Measurements from ENCODE around the gene CENPL.
A peak's percentile ranks its signal among the peaks of the same experiment; 100 is the strongest.
"Not testable (repeated sequence)": the region's sequence is repeated elsewhere in the genome, so short reads cannot be mapped to it uniquely, and the experiment has no call there.

CENPL gene, protein sequence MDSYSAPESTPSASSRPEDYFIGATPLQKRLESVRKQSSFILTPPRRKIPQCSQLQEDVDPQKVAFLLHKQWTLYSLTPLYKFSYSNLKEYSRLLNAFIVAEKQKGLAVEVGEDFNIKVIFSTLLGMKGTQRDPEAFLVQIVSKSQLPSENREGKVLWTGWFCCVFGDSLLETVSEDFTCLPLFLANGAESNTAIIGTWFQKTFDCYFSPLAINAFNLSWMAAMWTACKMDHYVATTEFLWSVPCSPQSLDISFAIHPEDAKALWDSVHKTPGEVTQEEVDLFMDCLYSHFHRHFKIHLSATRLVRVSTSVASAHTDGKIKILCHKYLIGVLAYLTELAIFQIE

DNA sequence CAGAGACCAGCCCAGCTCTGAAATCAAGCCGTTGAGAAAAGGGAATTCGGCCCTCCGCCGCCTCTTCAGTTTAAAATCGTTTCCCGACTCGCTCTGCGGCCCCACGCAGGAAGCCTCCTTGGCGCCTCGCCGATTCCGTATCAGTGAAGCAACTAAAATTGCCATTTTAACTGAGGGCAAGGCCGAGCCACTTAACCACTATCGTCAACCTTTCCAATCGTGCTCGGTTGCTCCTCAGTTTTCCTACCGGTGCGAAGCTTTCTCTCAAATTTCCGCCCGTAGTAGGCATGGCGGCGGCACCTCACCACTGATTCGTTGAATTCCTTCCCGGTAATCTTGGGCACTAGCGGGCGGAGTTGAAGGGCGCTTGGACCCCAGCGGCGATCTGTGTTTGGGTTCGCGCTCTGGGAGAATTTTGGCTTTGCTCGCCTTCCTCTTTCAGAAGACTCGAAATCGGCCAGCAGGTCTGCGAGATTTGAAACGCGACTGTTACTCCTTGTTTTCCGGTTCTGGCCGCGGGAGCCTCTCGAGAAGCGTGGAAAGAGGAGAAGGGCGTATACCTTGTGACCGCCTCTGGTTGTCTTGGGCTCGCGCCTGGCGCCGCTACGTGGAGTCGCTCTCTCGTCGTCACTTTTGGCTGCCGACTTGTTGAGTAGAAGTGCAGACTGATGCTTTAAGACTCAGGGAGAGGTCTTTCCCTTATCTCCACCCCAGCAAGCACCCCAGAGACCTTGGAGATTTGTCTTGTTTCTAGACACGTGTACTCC, at the start of gene CENPL, which contains the start of gene DARS2:
CENPL (minus strand) TSS at position 569 of the 767 bp plus-strand sequence. CDS start 13,584 bp downstream, outside the sequence.
DARS2 (plus strand) TSS at position 359 of the 767 bp plus-strand sequence. CDS start 557 bp downstream, outside the sequence.
- peak; percentile 81 for DNase-seq (ENCODE audit: low read depth)

DNA sequence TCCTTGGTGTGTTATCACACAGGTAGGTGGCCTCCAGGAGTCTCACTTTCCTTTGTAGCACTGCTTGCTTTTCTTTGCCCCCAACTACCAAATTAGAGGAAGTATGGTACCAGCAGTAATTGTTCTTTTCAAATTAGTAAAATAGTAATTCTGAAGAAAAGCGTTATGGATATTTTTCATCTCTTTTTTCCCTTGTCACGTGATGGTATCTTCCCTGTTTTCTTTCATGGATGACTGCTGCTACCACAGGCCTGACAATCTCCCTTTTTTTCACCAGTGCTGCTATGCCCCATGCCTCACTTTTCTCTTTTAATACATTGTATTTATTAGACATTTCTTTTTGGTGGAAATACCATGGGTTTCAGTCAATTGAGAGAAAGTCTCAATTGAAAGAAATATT, 46.8 kb upstream of the CENPL start:
- no peak for DNase-seq (ENCODE audit: low read depth)

DNA sequence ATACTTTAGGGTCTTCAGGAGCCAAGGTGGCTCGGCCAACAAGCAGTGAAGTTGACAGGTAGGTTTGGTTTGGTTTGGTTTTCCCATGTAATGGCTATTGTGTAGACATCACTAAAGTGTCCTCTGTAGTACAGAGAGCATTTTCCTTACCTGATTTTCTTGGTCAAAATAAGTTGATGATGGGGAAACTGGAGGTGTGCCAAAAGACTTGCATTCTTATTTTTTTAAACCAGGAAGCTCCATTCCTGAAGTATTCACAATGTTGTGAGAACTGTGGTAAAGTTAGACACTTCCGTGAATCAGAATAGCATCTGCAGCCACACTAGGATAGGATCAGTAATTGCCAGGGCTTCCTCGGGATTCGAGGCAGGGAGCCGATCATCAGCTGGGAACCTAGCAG, 46.4 kb upstream of the CENPL start:
- no peak for DNase-seq (ENCODE audit: low read depth)

DNA sequence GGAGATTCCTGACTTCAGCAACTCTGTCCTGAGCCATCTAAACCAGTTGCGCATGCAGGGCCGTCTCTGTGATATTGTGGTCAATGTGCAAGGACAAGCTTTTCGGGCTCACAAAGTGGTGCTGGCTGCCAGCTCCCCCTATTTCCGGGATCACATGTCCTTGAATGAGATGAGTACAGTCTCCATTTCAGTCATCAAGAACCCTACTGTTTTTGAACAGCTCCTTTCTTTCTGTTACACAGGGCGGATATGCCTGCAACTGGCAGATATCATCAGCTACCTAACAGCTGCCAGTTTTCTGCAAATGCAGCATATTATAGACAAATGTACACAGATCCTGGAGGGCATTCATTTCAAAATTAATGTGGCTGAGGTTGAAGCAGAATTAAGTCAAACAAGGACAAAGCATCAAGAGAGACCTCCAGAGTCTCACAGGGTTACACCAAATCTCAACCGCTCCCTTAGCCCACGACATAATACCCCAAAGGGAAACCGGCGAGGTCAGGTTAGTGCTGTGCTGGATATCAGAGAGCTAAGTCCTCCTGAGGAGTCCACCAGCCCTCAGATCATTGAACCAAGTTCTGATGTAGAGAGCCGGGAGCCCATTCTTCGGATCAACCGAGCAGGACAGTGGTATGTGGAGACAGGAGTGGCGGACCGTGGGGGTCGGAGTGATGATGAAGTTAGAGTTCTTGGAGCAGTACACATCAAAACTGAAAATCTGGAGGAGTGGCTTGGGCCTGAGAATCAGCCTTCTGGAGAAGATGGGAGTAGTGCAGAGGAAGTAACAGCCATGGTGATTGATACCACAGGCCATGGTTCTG, 45.8 kb upstream of the CENPL start:
- no peak for DNase-seq (ENCODE audit: low read depth)

DNA sequence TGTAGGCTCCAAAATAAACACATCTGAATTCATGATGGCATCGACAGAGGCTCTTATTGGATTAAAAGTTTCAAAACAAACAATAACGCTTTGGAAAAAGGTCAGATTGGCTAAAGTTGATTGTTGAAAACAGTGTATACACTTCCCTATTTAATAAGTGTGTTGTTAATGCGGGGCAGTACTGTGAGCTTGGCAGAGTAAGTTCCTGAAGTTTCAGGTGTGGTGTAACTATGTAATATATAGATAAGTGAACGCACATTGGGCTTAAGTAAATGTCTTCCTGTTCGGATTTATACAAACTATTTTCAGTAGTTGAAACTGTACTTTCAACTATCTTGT, 44.3 kb upstream of the CENPL start:
- no peak for DNase-seq (ENCODE audit: low read depth)

DNA sequence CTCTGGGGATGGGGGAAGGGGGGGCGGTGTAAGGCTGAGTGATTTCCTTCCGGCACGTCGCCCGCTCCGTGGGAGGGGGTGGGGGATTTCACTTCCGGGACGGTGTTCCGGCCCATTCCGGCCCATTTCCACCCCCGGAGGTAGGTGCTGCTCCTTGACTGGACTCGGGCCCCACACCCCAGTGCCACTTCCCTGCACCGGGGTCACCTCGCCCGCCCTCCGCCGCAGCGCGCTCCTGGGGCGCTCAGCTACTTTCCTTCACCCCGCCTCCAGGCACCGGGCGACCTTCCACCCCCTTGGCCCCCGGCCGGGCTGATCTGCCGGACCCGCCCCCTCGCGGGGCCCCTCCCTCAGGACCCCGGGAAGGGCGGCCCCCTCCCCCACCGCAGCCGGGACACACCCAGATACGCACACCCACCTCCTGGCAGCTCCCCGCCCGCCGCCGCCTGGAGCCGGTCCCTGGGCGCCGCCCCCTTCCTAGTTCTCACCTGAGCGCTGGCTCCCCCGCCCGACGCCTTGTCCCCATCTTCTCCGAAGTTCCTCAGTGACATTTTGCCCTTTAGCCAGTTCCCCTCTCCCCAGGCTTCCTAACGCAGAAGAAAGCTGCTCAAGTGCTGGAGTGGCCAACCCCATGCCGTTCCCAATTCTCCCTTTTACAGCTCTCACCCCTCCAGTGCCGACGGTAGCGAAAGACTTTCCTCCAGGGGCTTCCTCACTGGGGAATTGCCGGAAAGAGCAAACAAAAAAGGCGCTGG, 43.8 kb upstream of the CENPL start, which contains the start of gene ZBTB37:
ZBTB37 (plus strand) TSS at position 115 of the 755 bp plus-strand sequence. CDS start 1,846 bp downstream, outside the sequence.
- DNase-seq (ENCODE audit: low read depth): peak; percentile 89

DNA sequence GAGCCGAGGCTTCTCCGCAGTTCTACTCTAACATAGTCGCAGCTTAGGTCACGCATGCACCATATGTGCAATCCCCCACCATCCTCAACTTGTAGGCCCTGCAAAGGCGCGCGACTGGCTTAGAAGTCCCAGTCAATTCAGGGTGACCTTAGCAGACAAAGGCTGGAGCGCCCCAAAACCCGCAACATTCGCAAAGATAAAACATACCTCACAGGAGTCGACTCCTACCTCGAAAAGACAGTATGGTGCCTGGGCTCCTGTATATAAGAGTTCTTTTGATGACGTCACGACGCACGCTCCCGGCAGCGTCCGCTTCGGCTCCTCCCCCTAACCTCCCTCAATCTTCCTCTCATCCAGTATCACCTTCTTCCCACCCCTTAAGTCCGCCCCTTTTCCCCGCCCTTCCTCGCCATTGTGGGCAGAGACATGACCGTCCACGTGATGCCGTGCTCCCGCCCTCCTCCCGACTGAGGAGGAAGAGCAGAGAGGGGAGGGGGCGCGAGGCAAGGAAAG, 43.1 kb upstream of the CENPL start, which contains the start of gene GAS5:
GAS5 (minus strand) TSS at position 237 of the 513 bp plus-strand sequence.
- peak; percentile 98 for DNase-seq (ENCODE audit: low read depth)

DNA sequence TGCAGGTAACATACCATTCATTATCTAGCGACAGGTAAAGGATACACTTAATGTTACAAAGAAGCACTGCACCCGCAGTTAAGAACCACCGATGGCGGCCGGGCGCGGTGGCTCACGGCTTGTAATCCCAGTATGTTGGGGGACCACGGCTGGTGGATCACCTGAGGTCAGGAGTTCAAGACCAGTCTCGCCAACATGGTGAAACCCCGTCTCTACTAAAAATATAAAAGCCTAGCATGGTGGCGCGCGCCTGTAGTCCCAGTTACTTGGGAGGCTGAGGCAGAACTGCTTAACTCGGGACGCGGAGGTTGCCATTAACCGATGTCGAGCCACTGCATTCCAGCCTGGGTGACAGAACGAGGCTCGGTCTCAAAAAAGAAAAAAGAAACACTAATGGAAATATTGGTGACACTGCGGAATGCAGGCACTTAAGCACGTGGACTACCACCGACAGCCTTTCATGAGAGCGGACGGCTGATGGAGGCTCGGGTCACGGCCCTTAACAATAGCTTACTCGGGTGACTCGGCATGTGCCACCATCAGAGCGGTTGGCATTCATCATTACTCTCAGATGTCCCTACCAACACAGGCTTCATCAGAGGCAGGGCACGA, 42.6 kb upstream of the CENPL start:
- no peak for DNase-seq (ENCODE audit: low read depth)

DNA sequence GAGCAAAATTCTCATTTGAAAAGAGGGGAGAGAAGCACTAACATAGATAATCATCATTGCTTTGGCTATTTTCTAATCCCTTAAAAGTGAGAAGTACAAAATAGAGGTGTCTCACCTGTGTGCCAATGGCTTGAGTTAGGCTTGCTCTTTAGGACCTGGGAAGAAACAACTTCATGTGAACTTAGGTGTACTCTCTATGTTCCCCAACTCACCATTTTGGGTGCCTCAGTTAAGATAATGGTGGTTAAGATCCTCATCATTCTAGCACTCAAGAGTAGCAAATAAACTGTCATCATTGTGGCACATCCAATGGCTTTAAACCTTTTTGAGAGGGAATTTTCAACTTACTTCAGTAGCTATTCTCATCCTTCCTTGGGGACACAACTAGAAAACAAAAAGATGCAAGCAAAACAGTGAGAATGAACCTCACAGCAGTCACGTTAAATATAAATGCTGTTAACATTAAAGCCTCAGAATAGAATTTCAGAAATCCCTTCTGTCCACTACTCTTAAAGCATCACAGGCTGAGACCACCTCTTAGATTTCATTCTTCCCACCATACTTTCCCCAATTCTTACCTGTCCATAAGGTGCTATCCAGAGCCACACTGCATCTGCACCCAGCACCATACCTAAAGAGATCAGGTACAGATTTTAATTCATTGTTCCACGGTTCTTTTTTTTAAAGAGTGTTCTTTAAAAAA, 41.9 kb upstream of the CENPL start:
- no peak for DNase-seq (ENCODE audit: low read depth)

DNA sequence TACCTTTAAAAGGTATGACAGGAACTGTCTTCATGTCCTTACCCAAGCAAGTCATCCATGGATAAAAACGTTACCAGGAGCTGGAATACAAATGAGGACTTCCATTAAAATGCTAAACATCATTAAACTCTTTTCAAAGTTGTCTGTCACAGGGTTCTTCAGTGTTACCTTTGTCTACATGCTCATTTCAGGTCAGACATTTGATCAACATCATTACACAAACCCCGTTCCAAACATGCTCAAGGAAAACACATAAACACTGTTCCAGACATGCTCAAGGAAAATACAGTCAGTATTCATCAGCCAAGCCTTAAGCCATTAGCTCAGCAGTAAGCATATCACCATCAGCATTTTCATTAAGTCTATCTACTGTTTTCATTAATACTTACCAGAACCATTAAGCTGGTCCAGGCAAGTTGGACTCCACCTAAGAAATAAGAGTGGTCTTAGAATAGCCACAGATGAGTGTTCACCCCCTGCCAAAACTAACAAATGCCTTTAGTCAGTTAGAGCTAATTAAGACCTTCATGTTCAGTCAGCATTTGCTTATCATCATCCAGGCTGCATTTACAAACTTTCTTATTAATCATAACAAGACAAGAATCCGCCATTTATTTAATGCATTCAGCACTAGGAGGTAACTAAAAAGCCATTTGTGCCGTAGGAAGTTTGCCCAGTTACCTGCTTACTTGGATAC, 40.9 kb upstream of the CENPL start:
- no peak for DNase-seq (ENCODE audit: low read depth)

DNA sequence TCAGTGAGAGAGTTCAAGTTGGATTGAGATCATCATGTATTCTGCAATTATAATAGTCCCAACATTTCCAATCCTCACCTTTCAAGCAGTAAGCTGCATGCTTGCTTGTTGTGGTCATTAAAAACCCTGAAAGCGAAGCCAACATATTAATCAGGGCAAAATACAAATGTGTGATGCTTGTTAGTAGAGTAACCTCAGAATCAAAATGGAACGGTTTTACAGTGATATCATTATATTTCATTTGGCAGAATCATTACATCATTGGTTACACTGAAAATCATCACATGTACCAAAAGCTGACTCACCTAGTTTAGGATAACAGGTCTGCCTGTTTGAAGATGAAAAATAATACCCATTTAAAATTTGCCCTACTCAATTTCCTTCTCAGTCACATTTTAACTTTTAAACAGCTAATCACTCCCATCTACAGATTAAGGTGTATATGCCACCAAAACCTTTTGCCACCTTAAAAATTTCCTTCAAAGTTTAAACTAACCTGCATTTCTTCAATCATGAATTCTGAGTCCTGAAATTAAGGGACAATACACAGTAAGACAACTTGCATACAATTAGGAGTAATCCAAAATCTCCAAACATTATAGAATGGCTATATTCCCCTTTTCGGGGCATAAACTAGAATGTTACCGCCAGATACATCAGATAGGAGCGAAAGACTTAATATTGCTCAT, 39.6 kb upstream of the CENPL start:
- no peak for DNase-seq (ENCODE audit: low read depth)

DNA sequence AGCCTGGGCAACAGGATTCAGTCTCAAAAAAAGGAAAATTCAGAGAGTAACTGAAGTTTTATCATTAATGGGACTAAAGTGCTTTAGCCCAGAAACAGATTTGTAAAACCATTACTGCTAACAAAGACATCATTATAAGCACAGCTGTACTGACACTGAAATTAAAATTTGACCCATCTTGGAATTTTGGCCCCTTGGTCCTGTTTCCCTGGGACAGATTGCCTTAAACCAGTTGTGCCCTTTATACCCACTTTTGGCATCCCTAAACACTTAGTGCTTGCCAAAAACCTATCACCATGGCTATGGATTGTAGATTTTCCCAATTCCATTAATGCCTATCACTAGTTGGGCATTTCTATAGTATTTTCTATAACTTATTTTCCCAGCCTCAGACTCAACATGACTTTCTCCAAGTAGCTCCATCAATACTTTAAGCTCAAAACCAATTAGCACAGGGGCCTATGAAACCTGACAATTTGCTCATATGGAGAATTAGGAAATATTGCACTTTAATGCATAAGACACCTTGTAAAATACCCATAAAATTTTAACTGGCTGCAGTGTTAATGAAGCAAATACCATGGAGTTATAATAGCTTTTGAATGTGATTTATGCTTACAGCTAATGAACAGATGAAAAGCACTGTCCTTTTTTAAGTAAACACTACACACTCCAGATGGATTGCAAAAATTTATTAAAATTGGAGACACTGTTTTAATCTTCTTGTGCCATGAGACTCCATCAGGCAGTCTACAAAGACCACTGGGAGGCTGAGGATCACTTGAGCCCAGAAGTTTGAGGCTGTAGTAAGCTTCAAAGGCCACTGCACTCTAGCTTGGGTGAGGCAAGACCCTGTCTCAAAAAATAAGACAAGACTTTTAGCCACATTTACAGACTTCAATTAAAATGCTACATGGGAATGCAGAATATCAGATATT, 38.8 kb upstream of the CENPL start:
- no peak for DNase-seq (ENCODE audit: low read depth)

DNA sequence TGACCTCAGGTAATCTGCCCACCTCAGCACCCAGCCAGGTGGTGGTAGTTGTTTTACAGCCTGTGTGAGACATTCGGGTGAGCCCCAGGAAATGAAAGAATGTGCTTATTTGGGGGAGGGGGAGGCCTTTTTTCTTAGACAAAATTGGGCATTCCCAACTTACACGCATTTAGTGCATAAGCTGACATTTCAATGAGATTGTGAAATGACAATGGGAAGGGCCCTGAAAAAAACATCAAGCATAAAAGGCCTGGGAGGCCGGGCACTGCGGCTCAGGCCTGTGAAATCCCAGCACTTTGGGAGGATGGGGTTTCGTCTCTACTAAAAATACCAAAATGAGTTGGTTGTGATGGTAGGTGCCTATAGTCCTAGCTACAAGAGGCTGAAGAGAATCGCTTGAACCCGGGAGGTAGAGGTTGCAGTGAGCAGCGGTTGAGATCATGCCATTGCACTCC, 38.1 kb upstream of the CENPL start:
- DNase-seq (ENCODE audit: low read depth): no peak

DNA sequence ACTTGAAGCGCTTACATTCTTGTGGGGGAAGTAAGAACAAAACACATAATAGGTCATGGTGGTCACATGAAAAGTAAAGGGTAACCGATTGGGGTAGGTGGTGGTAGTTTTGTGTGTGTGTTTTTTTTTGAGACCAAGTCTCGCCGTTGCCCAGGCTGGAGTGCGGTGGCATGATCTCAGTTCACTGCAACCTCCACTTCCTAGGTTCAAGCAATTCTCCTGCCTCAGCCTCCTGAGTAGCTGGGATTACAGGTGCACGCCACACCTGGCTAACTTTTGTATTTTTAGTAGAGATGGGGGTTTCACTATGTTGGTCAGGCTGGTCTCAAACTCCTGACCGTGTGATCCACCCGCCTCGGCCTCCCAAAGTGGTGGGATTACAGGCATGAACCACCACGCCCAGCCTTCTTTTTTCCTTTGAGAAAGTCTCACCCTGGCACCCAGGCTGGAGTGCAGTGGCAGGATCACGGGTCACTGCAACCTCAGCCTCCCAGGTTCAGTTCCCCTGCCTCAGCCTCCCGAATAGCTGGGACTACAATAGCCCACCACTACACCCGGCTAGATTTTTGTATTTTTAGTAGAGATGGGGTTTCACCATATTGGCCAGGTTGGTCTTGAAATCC, 37.6 kb upstream of the CENPL start:
- peak; percentile 14 for DNase-seq (ENCODE audit: low read depth)

DNA sequence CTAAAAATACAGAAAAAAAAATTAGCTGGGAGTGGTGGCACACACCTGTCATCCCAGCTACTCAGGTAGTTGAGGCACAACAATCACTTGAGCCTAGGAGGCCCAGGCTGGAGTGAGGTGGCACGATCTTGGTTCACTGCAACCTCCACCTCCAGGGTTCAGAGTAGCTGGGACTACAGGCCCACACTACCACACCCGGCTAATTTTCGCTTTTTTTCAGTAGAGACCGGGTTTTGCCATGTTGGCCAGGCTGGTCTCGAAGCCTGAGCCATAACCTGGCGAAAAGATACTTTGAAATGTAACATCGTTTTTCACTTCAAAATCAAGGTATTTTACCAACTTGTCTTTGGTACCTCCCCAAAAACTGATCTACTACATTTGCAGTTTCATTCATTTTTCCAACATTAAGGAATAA, 37.1 kb upstream of the CENPL start:
- peak; percentile 26 for DNase-seq (ENCODE audit: low read depth)

DNA sequence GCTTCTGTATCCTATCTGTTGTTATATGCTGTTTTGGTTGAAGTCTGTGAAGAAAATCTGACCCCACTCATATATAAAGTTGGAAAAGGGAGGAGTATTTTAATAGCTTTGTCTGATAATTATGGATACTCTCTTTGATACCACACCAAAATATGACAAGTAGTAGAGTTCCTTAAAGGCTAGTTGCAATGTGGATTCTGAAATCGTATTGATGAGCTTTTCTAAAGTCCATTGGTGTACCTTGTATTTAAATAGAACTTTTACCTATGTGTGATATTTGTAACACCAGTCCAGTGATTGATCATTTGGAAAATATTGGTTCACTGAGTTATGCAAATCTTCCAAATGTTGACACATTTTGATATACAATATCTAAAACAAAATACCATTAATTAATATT, 35.4 kb upstream of the CENPL start:
- no peak for DNase-seq (ENCODE audit: low read depth)

DNA sequence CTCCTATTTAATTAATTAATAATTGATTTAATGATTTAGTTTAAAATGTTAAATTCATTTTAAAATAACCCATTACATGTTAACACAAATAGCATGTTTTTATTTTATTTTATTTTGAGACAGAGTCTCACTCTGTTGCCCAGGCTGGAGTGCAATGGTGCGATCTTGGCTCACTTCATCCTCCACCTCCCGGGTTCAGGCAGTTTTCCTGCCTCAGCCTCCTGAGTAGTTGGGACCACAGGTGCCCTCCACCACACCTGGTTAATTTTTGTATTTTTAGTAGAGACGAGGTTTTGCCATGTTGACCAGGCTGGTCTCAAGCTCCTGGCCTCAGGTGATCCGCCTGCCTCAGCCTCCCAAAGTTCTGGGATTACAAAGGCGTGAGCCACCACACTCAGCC, 34.9 kb upstream of the CENPL start:
- not testable (repeated sequence) for DNase-seq (ENCODE audit: low read depth)
